ENCODE data around the gene PIP4K2A. TPM values are rescaled to one million over a fixed set of nuclear protein-coding genes. Genes with fewer than 3 reads are reported as not detected.

Gene PIP4K2A
- total and polyA plus RNA-seq, 2 of the 8 experiments (the other 6 are each of a cell fraction or from before 2014, with no cell fraction given) = 19.0 to 60.9 TPM

DNA sequence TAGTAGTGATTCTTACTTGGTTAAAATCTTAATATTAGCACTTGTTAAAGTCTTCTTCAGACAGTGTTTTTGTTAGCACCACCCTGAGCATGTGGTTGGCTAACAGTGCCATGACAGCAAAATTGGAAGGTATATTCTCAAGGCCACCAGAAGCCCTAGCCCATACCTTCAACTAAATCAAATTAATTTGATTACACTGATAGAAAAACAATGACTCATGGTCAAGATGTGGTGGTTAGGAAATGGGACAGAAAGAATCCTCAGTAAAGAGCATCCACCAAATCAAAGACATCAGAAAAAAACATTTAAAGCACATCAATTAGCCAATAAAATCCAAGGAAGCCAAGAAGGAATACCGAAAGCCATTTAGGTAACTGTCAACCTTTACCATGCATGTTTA, 75.5 kb downstream of the PIP4K2A start (continued):
- TF ChIP-seq, protein P1, sequence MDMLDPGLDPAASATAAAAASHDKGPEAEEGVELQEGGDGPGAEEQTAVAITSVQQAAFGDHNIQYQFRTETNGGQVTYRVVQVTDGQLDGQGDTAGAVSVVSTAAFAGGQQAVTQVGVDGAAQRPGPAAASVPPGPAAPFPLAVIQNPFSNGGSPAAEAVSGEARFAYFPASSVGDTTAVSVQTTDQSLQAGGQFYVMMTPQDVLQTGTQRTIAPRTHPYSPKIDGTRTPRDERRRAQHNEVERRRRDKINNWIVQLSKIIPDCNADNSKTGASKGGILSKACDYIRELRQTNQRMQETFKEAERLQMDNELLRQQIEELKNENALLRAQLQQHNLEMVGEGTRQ (IDR thresholded peaks at IDR 0.05; ENCODE audit: low read length) = no peak
- no peak for TF ChIP-seq GTF2F1 (IDR thresholded peaks at IDR 0.05; ENCODE audit: borderline replicate concordance, low read depth, low read length)

Measured in H1 (cell line).